Adrenal gland (tissue), 5 donors: ENCODE results near the gene SDK2.

Experiments used
- CTCF ChIP-seq, 6 experiments: fragments of 450-650 bp in 4 of 6; fragments of 200-600 bp in 2 of 6; sonication (generic) in 1 of 6; IDR thresholded peaks; 1 replicate in 5 of 6; 2 replicates in 1 of 6; pipeline versions ENCODE4 v1.5.1 to v1.8.0; 2016 to 2021; ENCODE audit warnings: antibody characterized with exemption in 6 of 6, mild to moderate bottlenecking in 2 of 6, moderate library complexity in 1 of 6
- POLR2A ChIP-seq, 2 donors: fragments of 450-650 bp; IDR thresholded peaks; one replicate each; pipeline ENCODE4 v1.6.1; 2017; ENCODE audit warnings: antibody characterized with exemption in 2 of 2, mild to moderate bottlenecking in 2 of 2, moderate library complexity in 1 of 2
- donor health status: DM: no; HTN: no; CAD: no.

GRCh38 chr17:73311781-73312641 is 332.2 kb downstream of the SDK2 start, which contains the start of gene CDC42EP4:
- TF ChIP-seq CTCF (IDR thresholded peaks at IDR 0.05) = peak in 1 of 6 experiments; percentile 4
- peak; percentile 97 to 100 for TF ChIP-seq POLR2A (IDR thresholded peaks at IDR 0.05)
